ENCODE data around the gene PKDCC. TPM values are rescaled to one million over a fixed set of nuclear protein-coding genes. Genes with fewer than 3 reads are reported as not detected.
A peak's percentile ranks its signal among the peaks of the same experiment; 100 is the strongest.

PKDCC gene
- total and polyA plus RNA-seq, 2 of the 13 experiments (the other 11 are each of a cell fraction or from before 2014, with no cell fraction given), result 52.6 to 58.8 TPM

GRCh38 chr2:42050703-42051542 is 3.1 kb downstream of the PKDCC start (continued):
- 0 out of 2 replicates have a peak, but pooled peaks have one; percentile 2 for TF ChIP-seq ZNF574 (CRISPR knock-in tag; IDR thresholded peaks at IDR 0.05)
- TF ChIP-seq HMG20A (CRISPR knock-in tag; IDR thresholded peaks at IDR 0.05; ENCODE audit: borderline replicate concordance), result no peak
- TF ChIP-seq PRDM4 (CRISPR knock-in tag; IDR thresholded peaks at IDR 0.05; ENCODE audit: borderline replicate concordance), result no peak
- no peak for TF ChIP-seq ZNF281 (CRISPR knock-in tag; IDR thresholded peaks at IDR 0.05; ENCODE audit: borderline replicate concordance)
- TF ChIP-seq DZIP1 (CRISPR knock-in tag; IDR thresholded peaks at IDR 0.05), result no peak
- no peak for TF ChIP-seq ZNF430 (CRISPR knock-in tag; IDR thresholded peaks at IDR 0.05)
- no peak for TF ChIP-seq ZEB1 (IDR thresholded peaks at IDR 0.05; ENCODE audit: insufficient replicate concordance, low read depth)
- no peak for TF ChIP-seq RAD21 (CRISPR knock-in tag; IDR thresholded peaks at IDR 0.05)
- no peak for TF ChIP-seq HBP1 (CRISPR knock-in tag; IDR thresholded peaks at IDR 0.05; ENCODE audit: low read depth)
- TF ChIP-seq TBX2 (CRISPR knock-in tag; IDR thresholded peaks at IDR 0.05; ENCODE audit: borderline replicate concordance), result 0 out of 2 replicates have a peak, but pooled peaks have one; percentile 31
- TF ChIP-seq ZNF720 (CRISPR knock-in tag; IDR thresholded peaks at IDR 0.05), result no peak
- 0 out of 2 replicates have a peak, but pooled peaks have one; percentile 10 for TF ChIP-seq HNF4A (CRISPR knock-in tag; IDR thresholded peaks at IDR 0.05)
- TF ChIP-seq RFXANK (CRISPR knock-in tag; IDR thresholded peaks at IDR 0.05), result no peak
- TF ChIP-seq YY1 (IDR thresholded peaks at IDR 0.05; ENCODE audit: insufficient read depth, insufficient replicate concordance, low read depth, low read length), result peak; percentile 35

All from HepG2 (cell line).